ENCODE data around the gene NLRC5. TPM values are rescaled to one million over a fixed set of nuclear protein-coding genes. Genes with fewer than 3 reads are reported as not detected.
"Not testable (repeated sequence)": the region's sequence is repeated elsewhere in the genome, so short reads cannot be mapped to it uniquely, and the experiment has no call there.

The NLRC5 gene
- total RNA-seq, 1 donor from 2014 or later: 34.5 TPM

DNA sequence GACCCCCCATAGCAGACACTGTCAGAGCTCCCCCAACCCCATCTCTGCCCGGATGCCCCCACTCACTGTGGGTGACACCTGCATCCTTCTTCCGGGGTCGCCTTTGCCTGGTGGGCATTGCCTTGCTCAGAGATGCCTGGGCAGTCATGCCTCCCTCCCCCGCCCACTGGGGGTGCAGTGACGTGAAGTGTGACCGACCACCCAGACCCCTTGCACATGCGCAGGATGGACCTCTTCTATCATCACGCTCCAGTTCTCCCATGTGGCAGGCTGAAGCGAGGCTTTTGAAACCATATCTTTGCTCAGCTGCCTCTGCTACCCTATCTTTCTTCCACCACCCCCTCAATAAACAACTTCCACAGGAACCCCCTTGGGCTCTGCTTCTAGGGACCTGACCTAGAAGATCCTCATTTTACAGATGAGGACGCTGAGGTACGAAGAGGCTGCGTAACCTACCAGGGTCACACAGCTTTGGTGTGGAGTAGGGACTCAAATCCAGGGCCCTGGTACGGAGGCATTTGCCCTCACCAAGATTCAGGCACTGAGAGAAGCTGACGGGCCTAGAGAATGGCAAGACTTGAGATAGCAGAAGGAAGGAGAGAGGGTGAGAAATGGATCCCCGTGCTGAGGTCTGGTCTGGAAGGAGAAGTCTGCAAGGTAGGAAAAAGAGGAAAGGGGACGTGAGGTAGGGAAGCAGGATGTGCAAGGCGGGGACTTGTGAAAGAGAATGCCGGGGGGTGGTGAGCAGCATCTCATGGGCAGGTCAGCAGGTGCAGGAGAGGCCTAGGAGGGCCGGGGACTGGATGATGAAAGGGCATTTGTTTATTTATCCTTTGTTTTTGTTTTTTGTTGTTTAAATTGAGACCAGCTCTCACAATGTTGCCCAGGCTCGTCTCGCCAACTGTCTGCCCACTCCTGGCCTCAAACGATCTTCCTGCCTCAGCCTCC, 14.4 kb downstream of the NLRC5 start:
- DNase-seq: no peak

GRCh38 chr16:57004387-57005250, 15.3 kb downstream of the NLRC5 start:
- DNase-seq: no peak

DNA sequence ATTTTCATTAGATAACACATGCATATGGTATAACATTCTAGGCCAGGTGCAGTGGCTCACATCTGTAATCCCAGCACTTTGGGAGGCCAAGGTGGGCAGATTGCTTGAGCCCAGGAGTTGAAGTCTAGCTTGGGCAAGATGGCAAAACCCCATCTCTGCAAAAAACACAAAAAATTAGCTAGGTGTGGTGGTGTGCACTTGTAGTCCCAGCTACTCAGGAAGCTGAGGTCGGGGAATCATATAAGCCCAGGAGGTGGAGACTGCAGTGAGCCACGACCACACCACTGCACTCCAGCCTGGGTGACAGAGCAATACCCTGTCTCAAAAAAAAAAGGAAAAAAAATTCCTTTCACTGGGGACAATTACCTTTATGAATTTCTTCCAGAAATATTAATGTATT, 16.2 kb downstream of the NLRC5 start:
- not testable (repeated sequence) for DNase-seq

DNA sequence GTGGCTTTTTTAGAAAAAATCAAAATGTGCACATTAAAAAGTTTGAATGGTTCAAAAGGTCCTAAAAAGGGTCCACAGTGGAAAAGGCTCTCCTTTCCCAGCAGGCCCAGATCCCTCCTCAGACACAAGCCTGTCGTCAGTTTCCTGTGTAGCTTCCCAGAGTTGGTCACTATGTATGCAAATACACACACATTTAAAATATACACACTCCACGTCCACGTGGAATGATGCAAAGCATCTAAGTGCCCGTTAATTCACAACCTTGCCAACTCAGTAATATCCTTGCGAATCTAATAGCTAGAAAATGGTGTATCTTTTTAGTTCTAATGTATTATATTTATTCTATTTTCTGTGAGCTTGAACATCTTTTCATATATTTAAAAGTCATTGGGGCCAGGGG, 17.7 kb downstream of the NLRC5 start:
- no peak for DNase-seq

DNA sequence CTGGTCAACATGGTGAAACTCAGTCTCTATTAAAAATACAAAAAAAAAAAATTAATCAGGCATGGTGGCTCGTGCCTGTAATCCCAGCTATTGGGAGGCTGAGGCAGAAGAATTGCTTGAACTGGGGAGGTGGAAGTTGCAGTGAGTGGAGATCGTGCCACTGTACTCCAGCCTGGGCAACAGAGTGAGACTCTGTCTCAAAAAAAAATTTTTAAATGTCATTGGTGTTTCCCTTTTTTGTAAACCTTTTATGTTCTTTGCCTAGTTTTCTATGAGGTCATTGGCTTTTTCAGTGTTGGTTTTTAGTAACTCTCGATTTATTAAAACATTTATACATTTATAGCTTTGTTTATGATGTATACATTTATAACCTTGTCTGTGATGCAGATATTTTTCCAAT, 18.2 kb downstream of the NLRC5 start:
- no peak for DNase-seq

DNA sequence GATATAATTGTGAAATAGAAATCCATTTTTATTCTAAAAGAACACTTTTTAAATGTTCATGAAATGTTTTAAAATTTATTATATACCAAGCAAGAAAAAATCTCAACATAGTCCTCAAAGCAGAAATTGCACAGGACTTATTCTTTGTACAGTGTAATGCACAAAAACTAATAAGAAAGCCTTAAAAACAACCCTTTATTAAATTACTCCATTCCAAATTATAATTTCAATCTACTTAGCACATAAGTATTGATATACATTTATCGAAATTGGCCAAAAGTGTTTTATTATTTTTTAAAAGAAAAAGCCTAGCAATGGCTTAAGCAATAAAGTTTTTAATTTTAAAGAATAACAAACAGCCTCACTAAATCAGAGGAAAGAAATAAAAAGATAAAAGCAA, 19.1 kb downstream of the NLRC5 start:
- no peak for DNase-seq

- no peak for DNase-seq
Measured at GRCh38 chr16:57009643-57010170, 20.4 kb downstream of the NLRC5 start.

DNA sequence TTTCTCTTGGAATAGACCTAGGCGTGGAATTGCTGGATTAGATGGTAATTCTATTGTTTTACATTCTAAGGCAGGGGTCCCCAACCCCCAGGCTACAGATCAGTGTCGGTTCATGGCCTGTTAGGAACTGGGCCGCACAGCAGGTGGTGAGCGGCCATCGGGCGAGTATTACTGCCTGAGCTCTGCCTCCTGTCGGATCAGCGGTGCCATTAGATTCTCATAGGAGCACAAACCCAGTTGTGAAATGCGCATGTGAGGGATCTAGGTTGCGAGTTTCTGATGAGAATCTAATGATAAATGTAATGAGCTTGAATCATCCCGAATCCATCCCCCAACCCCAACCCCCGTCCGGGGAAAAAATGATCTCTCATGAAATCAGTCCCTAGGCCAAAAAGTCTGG, 23.0 kb downstream of the NLRC5 start:
- DNase-seq: no peak

GRCh38 chr16:57013229-57013628, 23.9 kb downstream of the NLRC5 start:
- DNase-seq: peak; percentile 38

DNA sequence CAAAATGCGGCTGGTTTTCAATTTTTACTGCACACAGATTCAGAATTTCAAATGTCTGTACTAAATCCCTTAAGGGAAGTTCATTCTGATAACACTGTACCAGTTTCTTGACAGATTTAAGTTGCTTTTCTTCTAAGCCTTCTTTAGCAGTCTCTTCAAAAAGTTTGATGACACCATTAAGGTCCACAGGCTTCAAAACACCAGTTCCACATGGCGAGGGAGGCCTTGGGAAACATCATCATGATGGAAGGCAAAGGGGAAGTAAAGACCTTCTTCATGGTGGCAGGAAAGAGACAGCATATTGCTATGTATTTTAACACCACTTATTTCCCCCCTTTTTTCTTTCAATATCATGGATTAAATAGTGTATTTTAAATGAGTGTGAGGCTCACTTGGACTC, 24.5 kb downstream of the NLRC5 start:
- no peak for DNase-seq

- no peak for DNase-seq
Measured at GRCh38 chr16:57016301-57016700, 26.9 kb downstream of the NLRC5 start.

DNA sequence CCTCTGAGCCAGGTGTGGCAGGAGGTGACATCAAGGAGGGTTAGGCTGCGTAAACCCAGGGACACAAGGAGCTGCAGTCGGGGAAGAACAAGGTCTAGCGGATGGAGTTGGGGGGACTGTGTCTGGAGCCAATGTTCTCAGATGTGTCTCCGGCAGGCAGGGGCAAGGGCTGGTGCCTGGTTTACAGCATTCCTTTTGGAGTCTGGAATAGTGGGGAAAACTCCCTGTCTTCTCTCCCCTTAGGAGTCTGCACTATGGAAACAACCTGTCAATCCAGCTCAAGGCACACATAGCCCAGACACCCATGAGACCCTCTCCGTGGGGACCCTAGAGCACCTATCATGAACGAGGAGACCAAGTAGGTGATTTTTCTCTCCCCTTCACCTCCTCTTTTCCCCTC, 27.5 kb downstream of the NLRC5 start:
- no peak for DNase-seq

DNA sequence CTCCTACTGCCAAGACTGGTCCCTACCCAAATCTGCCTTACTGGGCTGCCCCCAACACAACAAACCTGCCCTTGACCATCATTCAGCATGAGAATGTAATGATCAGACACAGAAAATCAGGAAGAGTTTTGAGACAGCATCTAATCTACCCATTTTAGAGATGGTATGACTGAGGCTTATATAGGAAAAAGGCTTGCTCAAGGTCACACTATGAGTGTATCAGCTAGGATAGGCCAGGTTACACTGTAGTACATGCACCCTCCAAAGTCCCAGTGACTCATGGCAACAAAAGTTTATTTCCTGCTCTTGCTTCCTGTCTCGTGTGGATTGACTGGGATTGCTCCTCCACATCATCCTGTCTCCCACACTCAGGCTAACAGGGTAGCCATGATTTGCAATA, 27.9 kb downstream of the NLRC5 start:
- peak; percentile 90 for DNase-seq

- no peak for DNase-seq
Measured at GRCh38 chr16:57019746-57020145, 30.4 kb downstream of the NLRC5 start.

DNA sequence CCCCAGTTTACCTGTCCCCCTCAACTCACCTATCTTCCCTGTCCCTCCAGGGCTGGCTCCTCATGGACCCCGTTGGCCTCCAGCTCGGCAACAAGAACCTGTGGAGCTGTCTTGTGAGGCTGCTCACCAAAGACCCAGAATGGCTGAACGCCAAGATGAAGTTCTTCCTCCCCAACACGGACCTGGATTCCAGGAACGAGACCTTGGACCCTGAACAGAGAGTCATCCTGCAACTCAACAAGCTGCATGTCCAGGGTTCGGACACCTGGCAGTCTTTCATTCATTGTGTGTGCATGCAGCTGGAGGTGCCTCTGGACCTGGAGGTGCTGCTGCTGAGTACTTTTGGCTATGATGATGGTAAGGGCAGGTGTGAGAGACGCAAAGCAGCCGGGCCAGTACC, 31.3 kb downstream of the NLRC5 start:
- DNase-seq: no peak

GRCh38 chr16:57021757-57022156, 32.4 kb downstream of the NLRC5 start:
- DNase-seq: no peak

DNA sequence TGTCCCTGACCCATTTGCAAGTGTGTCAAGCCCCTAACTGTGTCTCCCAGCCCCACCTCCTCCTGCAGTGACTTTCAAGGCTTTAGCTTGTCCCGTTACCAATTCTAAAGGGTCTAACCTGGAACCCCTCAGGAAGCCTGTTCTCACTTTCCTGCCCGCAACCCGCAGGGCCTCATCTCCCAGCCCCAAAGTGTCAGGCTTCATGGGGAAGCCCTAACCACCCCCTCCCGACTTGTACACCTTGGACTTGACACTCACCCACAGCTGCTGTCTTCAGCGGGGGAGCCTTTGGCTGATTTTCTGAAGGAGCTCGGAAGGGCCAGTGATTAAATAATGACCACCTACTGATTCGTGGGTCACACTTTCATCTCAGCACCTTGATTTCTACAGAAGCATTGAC, 33.1 kb downstream of the NLRC5 start:
- no peak for DNase-seq

GRCh38 chr16:57023541-57024249, 34.3 kb downstream of the NLRC5 start:
- DNase-seq: no peak

DNA sequence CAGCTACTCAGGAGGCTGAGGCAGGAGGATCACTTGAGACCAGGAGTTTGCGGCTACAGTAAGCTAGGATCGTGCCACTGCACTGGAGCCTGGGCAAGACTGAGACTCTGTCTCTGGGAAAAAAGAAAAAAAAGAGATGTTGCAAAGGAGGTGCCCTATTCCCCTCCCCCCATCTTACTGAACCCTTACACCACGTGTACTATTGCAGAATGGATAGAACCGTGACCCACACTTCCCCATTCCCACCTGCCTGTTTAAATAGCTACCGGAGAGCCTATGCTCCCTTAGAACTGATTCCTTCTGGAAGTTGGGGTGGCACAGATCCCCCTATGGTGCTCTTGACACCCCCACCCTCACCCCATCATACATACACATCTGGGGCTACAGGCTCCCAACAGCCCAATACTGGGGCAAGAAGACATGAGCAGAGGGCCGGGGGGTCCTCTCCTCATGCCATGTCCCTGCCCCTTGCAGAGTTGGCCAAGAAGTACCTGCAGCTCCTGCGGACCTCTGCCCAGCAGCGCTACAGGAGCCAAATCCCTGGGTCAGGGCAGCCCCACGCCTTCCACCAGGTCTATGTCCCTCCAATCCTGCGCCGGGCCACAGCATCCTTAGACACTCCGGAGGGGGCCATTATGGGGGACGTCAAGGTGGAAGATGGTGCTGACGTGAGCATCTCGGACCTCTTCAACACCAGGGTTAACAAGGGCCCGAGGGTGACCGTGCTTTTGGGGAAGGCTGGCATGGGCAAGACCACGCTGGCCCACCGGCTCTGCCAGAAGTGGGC, 35.7 kb downstream of the NLRC5 start:
- DNase-seq: no peak

- no peak for DNase-seq
Measured at GRCh38 chr16:57025941-57026777, 36.8 kb downstream of the NLRC5 start.

DNA sequence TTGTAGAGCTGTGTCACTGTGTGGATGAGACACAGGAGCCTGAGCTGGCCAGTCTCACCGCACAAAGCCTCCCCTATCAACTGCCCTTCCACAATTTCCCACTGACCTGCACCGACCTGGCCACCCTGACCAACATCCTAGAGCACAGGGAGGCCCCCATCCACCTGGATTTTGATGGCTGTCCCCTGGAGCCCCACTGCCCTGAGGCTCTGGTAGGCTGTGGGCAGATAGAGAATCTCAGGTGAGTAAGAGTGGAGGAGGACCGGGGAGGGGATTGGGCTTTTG, 37.4 kb downstream of the NLRC5 start:
- no peak for DNase-seq
